NCI-H510A (cell line): ENCODE measurements around the gene TEK.
A peak's percentile ranks its signal among the peaks of the same experiment; 100 is the strongest.
"Not testable (repeated sequence)": the region's sequence is repeated elsewhere in the genome, so short reads cannot be mapped to it uniquely, and the experiment has no call there.

ENCODE experiments used
- DNase-seq: peaks from one replicate; lab custom pipeline; 2025; lab: John Stamatoyannopoulos, UW

Gene TEK

GRCh38 chr9:27108981-27109541 lies at the start of gene TEK:
Gene TEK (plus strand): TSS chr9:27109225. CDS start chr9:27109591, 366 bp downstream.
- no peak for DNase-seq

- no peak for DNase-seq
Observed at GRCh38 chr9:27059412-27059811, 49.6 kb upstream of the TEK start.

GRCh38 chr9:27059907-27060306 lies 49.1 kb upstream of the TEK start:
- no peak for DNase-seq

GRCh38 chr9:27065288-27065687 lies 43.7 kb upstream of the TEK start:
- DNase-seq, result no peak

- no peak for DNase-seq
Observed at GRCh38 chr9:27073841-27074728, 34.9 kb upstream of the TEK start.

- no peak for DNase-seq
Observed at GRCh38 chr9:27078685-27079084, 30.3 kb upstream of the TEK start.

- DNase-seq, result no peak
Observed at GRCh38 chr9:27085456-27085855, 23.6 kb upstream of the TEK start.

GRCh38 chr9:27086818-27087680 lies 22.0 kb upstream of the TEK start:
- no peak for DNase-seq

GRCh38 chr9:27088981-27089380 lies 20.0 kb upstream of the TEK start:
- no peak for DNase-seq

GRCh38 chr9:27089706-27090105 lies 19.3 kb upstream of the TEK start:
- DNase-seq, result no peak

- no peak for DNase-seq
Observed at GRCh38 chr9:27090231-27090630, 18.8 kb upstream of the TEK start.

- DNase-seq, result no peak
Observed at GRCh38 chr9:27090711-27091110, 18.3 kb upstream of the TEK start.

GRCh38 chr9:27092496-27092895 lies 16.5 kb upstream of the TEK start:
- DNase-seq, result not testable (repeated sequence)

GRCh38 chr9:27093384-27094067 lies 15.5 kb upstream of the TEK start:
- not testable (repeated sequence) for DNase-seq

- no peak for DNase-seq
Observed at GRCh38 chr9:27094640-27095298, 14.3 kb upstream of the TEK start.

- no peak for DNase-seq
Observed at GRCh38 chr9:27107241-27107640, 1.8 kb upstream of the TEK start.

- no peak for DNase-seq
Observed at GRCh38 chr9:27109621-27110020, 596 bp downstream of the TEK start.

GRCh38 chr9:27110181-27110580 lies 1.2 kb downstream of the TEK start:
- DNase-seq, result no peak

- no peak for DNase-seq
Observed at GRCh38 chr9:27112235-27112634, 3.2 kb downstream of the TEK start.

GRCh38 chr9:27117489-27118135 lies 8.6 kb downstream of the TEK start:
- peak; percentile 27 for DNase-seq

- no peak for DNase-seq
Observed at GRCh38 chr9:27118916-27119315, 9.9 kb downstream of the TEK start.
